GM18499 (cell line): ENCODE results near the gene LRMDA.

Source experiments
- ATAC-seq: cut with Tn5 transposase; IDR thresholded peaks from one replicate; pipeline ENCODE4 v1.9.1; 2021; ENCODE audit warnings: moderate number of reproducible peaks; ENCODE audit not compliant: insufficient read depth, unreplicated experiment

LRMDA gene

DNA sequence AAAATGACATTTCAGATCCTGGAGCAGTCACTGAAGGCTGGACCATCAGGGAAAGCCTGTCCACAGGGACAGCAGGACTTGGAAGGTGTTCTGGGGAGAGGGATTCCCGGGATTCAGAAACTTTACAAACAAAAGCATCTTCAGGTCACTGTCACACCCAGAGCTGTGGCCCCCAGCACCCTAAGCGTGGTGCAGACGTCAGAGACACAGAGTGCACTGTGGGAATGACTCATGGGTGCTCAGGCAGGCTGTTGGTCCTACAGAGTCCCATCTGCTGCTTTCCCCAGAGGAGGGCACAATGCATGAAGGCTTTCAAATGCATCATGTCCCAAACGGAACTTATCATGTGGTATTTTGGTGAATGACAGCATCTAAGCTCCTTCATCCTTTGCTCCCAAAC is 13.1 kb upstream of the LRMDA start:
- ATAC-seq = no peak

DNA sequence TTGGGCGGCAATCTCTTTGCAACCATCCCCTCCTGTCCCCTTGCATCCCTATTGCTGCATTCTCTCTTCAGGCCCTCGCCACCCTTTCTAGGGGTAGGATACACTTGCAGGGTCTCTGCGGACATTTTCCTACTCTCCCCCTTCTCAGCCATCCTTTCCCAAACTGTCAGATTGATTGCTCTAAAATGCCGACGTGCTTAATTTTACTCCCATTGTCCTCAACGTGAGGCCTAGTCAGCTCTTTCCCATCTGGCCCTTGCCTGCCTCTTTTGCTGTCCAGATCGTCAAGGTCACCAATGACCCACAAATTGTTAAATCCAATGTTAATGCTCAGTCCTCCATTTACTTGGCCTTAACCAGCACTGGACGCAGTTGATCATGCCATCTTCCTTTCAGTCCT is 12.7 kb upstream of the LRMDA start:
- no peak for ATAC-seq

DNA sequence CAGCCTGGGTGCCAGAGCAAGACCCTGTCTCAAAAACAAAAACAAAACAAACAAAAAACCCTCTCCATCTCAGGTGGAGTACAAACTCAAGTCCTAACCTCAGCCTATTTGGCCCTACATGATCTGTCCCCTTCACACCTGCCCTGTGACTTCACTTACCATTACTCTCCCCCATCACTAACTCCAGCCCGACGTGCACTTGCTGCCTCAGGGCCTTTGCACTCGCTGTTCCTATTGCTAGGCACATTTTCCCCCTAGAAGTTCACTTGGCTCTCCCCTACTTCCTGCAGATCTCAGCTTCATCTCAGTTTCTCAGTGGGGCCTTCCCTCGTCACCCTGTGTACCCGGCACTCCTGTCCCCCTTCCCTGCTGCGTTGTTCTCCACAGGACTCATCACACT is 8.5 kb upstream of the LRMDA start:
- no peak for ATAC-seq

DNA sequence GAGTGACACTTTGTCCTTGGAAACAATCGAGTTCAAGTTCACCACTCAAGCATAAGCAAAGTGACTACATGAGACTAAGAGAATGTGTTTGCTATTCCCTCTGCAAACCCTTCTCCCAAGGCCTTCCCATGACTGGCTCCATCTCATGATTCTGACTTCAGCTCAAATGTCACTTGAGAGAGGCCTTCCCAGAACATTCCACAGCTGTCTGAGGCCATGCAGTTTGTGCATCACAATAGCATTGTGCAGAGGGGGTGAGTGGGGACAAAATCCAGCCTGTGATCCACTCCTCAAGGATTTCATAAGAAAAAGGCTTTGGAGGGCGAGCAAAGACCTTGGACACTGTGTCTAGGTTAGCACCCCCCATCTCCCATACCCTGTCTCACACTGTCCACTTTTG is 6.9 kb upstream of the LRMDA start:
- no peak for ATAC-seq

DNA sequence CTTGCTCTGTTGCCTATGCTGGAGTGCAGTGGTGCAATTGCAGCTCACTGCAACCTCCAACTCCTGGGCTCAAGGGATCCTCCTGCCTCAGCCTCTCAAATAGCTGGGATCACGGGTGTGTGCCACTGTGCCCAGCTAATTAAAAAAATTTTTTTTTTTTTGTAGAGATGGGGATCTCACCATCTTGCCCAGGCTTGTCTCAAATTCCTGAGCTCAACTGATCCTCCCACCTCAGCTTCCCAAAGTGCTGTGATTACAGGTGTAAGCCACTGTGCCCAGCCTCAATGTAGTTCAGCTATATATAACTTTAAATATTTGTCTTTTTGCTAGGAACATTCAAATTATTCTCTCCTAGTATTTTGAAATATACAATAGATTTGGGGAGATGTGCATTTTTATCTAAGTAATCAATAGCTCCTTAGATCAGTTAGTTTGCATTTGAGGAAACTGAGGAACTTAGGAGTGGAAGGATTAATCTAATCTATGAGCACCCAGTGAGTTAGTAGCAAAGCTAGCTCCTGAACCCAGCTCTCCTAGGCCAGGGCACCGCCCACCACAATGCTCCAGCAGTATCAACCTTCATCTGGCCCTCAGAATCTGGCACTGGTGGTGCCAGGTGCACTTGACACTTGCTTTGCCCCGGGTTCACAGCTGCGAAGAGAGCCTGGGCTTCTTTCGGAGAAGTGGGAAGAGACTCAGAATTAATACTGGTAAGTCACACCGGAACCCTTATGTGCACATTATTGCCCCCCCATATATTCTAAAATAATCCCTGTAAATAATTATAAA is 5.9 kb upstream of the LRMDA start:
- no peak for ATAC-seq

DNA sequence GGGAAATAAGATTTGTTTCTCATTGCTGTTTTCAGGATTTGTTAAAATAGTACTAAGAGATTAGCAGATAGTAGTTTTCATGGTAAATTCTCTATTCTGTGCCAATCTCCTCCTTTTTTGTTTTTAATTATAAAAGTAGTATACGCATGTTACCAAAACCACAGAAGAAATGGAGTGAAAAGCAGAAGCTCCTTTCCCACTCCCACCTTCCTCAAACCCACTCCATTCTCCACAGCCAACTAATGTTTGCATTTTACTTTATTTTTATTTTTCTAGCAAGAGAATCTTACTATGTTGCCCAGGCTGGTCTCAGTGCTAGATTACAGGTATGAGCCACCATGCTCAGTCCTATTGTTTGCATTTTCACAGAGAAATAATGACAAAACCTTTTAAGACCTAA is 4.5 kb upstream of the LRMDA start:
- ATAC-seq = no peak

DNA sequence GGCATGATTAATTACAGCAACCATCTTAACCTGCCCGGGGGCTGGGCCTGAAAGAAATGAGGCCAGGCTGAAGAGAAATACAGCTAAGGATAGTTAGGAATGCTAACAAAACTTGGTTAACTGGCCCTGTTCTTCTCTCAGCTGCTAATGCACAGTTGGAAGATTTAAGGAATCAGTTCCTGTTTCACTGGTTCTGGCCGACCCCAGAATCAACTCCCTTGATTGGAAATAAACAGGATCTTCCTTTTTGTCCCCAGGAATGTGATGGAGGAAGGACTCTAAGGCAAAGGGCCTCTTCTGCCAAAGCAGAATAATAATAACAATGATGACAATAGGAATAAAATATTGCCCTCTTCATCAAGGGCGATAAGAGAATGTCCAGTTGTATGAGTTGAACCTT is 3.5 kb upstream of the LRMDA start:
- no peak for ATAC-seq

DNA sequence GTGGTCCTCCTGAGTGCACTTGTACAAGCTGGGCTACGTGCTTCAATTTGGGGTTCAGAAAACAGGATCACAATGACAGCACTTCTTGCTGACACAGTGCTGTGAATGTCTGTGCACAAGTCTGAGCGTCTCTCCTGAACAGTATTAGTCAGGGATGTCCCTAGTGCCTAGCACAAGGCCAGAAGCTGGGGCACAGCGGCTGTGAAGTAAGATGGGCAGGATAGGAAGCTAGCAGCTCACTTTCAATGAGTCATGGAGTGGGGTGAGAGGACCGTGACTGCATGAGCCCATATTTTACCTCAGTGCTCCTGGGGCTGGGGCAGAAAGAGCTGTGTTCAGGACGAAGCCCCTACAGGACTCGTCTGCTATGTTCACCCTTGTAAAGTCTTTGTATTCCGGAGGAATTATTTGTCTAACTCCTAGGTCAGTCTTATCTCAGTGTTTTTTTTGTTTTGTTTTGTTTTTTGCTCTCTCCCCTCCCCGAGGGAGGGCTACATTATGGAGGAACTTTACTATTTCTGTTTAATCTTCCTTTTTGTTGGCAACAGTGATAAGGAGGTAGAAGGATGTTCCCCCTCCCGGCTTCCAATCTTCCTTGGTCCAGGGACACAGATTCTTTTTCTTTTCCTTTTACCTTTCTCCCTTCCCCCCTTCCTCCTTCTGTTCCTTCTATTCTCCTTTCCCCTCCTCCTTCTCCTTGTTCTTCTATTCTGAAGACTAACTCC is 2.8 kb upstream of the LRMDA start:
- ATAC-seq = no peak

DNA sequence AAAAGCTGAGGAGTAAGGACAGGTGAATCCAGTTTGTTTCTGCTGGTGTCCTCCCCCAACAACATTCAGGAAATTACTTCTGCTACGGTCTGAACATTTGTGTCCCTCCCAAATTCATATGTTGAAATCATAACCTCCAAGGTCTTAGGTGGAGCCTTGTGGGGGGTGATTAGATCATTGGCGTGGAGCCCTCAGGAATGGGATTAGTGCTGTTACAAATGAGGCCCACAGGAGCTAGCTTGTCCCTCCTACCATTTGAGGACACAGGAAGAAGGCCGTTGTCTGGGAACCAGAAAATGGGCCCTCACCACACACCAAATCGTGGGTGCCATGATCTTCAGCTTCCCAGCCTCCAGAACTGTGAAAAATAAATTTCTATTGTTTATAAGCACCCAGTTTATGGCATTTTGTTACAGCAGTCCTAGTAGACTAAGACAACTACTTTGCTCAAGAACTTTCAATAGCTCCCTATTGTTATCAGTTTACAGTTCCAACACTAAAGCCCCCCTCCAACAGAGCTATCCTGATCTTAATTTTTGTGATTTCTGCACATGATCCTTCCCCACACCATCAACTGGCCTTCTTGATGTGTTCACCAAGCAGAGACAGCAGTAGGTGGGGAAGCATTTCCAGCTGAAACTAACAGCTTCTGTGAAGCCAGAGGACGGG is 2.1 kb upstream of the LRMDA start:
- no peak for ATAC-seq

DNA sequence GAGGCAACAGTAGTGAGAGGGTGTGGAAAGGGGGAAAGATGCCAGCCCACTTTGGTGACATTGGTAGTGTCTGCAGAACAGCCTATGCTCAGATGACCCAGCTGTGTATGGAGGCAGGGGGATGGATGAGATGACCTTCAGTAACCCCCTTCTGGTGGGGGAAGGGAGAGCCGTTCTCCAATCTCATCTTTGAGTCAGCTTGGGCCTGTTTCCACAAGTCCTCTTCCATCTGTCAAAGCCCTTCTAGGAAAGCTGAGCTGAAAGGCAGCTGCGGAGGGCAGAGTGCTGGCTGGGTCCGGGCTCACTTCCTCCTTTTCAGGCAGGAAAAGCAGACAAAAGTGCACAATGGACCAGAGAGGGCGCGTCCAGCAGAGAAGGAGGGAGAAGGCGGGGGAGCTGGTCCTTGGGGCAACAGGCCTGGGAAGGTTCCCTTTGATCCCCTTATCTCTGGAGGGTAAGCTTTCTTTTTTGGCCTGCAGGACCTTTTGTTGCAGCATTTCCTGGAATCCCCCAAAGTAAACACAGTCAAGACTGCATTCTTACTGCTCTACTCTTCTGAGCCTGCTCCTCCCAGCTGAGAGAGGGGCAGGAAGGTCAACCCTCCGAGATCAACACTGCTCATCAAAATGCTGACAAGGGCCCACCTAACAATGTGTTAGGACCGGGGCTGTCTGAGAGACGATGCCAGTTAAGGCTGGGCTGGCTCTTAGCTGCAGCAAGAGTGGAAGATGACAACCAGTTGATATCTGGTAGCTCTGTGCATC is 1.2 kb upstream of the LRMDA start:
- ATAC-seq = no peak

DNA sequence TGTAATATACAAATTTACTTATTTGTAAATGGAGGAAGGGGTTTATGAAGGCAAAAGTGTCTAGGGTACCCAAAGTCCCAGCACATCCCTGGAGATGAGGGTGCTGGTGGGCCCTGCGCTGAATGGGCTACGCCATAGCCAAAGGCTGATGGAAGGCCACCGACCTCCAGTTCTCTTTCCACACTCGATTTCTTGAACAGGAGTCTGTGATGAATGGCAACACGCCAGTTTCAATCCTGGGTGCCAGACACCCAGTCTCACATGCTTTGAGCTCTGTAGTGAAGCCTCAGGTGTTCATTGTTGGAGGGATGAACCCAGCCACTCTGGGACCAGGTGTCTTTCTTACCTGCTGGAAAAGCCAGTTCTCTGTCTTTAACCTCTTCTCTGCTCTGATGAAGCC is 752 bp downstream of the LRMDA start:
- ATAC-seq = no peak

DNA sequence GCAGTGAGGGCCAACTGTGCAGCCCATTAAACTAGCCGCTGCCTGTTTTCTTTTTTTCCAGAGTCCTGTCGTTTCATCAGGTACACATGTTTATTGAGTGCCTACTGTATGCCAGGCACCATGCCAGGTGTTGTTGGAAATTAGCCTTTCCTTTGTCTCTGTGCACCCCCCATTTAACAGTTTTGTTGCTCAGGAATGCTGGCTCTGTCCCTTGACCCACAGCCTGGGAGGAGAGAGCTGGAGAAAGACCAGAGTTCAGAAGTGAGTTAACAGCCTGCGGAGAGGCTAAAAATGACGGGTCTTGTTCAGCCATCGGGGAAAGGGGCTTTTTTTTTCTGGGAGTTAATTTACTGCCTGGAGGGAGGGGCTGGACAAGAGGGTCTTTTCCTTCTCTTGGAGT is 1.3 kb downstream of the LRMDA start:
- no peak for ATAC-seq

DNA sequence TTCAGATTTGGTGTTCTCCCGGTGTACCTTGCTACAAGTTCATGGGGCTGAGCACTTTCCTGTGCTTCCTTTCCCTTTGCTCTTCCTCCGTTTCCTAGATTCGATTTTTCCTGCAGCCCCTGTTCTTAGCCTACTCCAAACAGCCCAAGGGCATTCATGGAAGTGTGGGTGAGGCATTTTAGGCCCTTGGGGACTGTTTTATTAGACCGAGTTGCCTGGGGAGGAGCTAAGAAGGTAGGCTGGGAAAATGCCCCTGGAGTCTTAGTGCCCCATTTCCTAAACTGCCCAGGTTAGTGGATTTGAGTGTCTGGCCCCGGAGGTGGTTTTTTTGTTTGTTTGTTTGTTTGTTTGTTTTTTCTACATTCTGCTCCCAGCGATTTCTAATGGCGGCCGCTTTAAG is 1.8 kb downstream of the LRMDA start:
- no peak for ATAC-seq

DNA sequence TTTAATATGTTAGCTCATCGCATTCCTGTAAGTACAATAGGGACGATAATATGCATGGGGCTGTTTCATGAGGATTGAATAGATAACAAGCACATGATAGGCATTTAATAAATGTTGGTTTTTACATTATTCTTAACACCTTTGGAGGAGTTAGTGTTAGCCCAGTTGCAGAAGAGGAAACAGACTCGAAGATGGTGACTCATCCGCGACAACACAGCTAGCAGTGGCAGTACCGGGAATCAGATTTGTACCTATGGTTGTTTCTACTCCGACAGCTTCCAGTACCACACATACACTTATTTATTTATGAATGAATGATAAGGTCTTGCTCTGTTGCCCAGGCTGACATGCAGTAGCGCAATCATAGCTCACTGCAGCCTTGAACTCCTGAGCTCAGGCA is 2.9 kb downstream of the LRMDA start:
- ATAC-seq = no peak

DNA sequence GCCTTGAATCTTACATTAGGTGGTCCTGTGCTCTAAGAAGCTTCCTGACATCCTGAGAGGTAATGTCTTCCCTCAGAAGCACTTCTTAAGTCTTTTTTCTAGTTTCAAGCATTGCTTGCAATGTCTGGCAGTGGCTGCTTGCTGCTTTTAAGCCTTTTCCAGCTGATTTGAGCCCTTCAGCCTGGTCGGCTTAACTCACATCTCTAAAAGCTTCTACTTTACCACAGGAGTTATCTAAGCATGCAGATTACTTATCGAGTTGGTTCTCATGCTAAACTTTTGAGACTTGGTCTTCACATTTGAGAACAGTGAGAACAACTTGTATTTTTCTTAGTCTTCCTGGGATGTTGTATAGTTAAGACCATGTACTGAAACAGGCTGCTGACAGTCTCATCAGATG is 3.9 kb downstream of the LRMDA start:
- no peak for ATAC-seq

DNA sequence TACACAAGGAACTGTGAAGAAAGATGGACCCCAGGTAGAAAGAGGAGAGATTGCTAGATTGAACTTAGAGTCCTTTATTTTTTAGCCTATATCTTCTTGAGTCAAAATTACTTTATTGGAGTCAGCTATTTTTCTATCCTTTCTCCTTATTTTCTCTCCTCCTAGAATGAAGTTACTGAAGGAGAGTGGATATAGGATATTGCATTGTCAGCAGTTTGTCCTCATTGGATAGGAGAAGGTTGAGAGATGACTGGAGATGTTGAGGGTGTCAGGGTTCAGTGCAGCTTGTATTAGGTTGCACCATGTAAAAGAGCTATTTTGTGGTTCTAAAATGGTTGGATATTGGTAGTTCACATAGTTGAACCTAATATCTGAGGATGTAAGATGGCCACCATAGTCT is 5.5 kb downstream of the LRMDA start:
- no peak for ATAC-seq

DNA sequence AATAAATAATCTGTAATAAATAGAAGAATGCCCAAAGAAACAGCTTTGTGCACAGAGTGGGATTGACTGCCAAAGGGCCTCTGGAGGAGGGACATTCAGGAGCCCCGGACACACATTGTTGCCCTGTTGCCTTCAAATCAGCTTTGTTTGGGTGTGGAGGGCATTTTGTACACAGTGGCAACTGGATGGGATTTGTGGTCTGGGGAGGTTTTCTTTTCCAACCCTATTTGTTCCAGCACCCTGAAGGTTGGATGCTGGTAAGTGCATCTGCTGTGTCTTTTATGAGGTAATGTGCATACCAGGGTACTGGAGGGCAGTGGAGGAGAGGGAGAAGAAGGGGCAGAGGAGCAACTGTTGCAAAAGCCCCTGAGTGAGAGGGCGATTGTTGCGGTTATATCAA is 6.3 kb downstream of the LRMDA start:
- no peak for ATAC-seq

DNA sequence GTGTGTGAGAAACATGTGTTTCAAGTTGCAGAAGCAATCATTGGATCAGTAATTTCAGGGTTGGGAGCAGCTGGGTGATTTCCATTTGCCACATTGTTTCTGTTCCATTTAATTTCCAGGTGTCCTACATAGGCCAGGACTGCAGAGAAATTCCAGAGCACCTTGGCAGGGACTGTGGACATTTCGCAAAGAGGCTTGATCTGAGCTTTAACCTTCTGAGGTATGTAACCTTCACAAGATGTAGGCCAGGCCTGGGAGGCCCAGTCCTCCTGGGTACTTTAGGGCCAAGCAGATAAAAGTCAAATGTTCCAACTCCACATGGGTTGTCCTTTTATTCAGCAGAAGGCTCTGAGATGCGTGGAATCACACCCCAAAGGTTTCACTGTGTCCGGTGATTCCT is 6.9 kb downstream of the LRMDA start:
- ATAC-seq = no peak

DNA sequence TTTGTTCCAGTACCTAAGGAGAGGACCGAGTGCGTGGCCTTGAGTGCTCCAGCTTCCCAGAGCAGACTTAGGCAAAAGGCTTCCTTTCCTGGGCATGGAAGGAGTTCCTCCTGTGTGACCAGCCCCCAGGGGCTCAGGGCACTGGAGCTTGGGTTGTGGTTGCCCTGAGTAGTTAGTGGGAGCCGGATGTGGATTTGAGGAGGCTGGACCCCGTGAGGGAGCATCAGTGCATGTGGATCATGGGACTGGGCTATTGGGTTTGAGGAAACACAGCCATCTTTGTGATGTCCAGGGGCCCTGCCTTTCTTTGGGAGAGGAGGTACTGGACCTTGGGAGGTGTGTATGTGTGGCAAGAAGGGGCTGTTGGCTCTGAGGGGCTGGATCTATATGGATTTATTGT is 8.4 kb downstream of the LRMDA start:
- ATAC-seq = no peak

DNA sequence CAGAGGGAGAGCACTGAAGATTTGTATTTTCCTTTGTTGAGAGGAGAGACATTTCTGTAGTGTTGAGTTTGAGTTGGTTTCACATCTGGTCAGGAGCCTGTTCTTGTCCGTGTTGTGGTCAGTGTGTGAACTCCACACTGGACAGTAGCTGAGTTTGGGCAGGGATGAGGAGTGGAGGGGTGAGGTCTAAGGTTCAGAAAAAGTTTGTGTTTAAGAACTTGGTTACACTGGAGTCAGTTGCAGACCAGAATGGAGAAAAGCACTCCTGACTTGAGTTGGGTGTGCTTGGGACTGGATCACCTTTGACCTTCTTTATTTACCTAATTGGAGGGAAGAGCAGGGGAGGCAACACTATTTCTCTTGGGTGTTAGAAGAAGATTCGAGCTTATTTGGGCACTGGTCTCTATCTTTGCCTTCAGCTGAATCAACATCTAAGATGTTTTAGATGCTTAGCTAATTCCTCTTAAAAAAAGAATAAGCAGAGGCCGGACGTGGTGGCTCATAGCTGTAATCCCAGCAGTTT is 8.9 kb downstream of the LRMDA start:
- no peak for ATAC-seq

DNA sequence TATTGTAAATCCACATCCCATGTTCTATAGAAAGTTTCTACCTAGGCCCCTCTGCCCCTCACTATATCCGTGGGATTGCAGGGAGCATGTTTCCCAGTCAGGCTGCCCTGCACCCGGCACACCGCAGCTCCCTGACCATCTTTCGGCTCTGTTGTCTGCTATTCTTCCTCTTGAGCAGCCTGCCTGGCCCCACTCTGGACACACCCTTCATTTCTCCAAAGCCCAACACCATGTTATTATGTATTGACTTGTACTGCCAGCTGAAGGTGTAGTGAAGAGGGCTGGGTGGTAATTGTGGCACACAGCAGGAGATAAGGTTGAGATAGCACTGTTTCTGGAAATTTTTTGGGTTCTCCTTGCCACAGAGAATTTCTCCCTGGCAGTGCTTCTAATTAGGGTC is 9.8 kb downstream of the LRMDA start:
- ATAC-seq = no peak
